Neural progenitor cell (in vitro differentiated cells): ENCODE data around the gene SFMBT2. TPM values are rescaled to one million over a fixed set of nuclear protein-coding genes. Genes with fewer than 3 reads are reported as not detected.

ENCODE experiments used
- DNase-seq: peaks from one replicate; pipeline ENCODE4 v3.0.0-alpha.2; 2016; ENCODE audit warnings: low spot score
- H2AFZ ChIP-seq: fragments of 200-600 bp; sonication (generic); replicated peaks from 2 replicates; pipeline ENCODE4 v1.6.1; 2016; ENCODE audit warnings: antibody characterized with exemption
- H3F3A ChIP-seq: fragments of 200-600 bp; sonication (generic); 2 replicates; pipeline ENCODE4 v1.6.1; 2016; ENCODE audit warnings: antibody characterized with exemption, low read depth
- H3K27ac ChIP-seq: fragments of 200-600 bp; sonication (generic); 2 replicates; pipeline ENCODE4 v1.5.1; 2016; ENCODE audit warnings: mild to moderate bottlenecking
- H3K27me3 ChIP-seq: fragments of 200-600 bp; sonication (generic); 2 replicates; pipeline ENCODE4 v1.6.1; 2016; ENCODE audit warnings: mild to moderate bottlenecking, moderate library complexity
- H3K36me3 ChIP-seq: fragments of 200-600 bp; sonication (generic); 2 replicates; pipeline ENCODE4 v1.5.1; 2016
- H3K4me1 ChIP-seq: fragments of 200-600 bp; sonication (generic); 2 replicates; pipeline ENCODE4 v1.6.1; 2016; ENCODE audit warnings: mixed run types
- H3K4me2 ChIP-seq: fragments of 200-600 bp; sonication (generic); 2 replicates; pipeline ENCODE4 v1.6.1; 2016
- H3K4me3 ChIP-seq: fragments of 200-600 bp; sonication (generic); 2 replicates; pipeline ENCODE4 v1.5.1; 2016
- H3K79me2 ChIP-seq: fragments of 200-600 bp; sonication (generic); 2 replicates; pipeline ENCODE4 v1.6.1; 2016; ENCODE audit warnings: low read depth
- H3K9ac ChIP-seq: fragments of 200-600 bp; sonication (generic); 2 replicates; pipeline ENCODE4 v1.6.1; 2016
- H3K9me3 ChIP-seq: fragments of 200-600 bp; sonication (generic); 2 replicates; pipeline ENCODE4 v1.5.1; 2016; ENCODE audit warnings: low read depth
- H4K20me1 ChIP-seq: fragments of 200-600 bp; sonication (generic); 2 replicates; pipeline ENCODE4 v1.6.1; 2016; ENCODE audit warnings: low read depth
- H3K27ac Mint-ChIP-seq: 3 replicates; pipeline ENCODE4 v1.8.0; 2021; ENCODE audit warnings: mixed read lengths
- H3K27me3 Mint-ChIP-seq: 2 replicates; pipeline ENCODE4 v1.8.0; 2022; ENCODE audit warnings: low read depth, mild to moderate bottlenecking, inconsistent platforms, moderate library complexity, mixed read lengths; ENCODE audit not compliant: insufficient read depth
- H3K36me3 Mint-ChIP-seq: 3 replicates; pipeline ENCODE4 v1.8.0; 2021; ENCODE audit warnings: mixed read lengths
- H3K4me1 Mint-ChIP-seq: 3 replicates; pipeline ENCODE4 v1.8.0; 2021; ENCODE audit warnings: mixed read lengths
- H3K4me3 Mint-ChIP-seq: 3 replicates; pipeline ENCODE4 v1.8.0; 2021; ENCODE audit warnings: mild to moderate bottlenecking, moderate library complexity, mixed read lengths
- H3K9me3 Mint-ChIP-seq: 3 replicates; pipeline ENCODE4 v1.8.0; 2020; ENCODE audit warnings: mixed read lengths
- EZH2 ChIP-seq: fragments of 200-600 bp; sonication (generic); IDR thresholded peaks from 2 replicates; pipeline ENCODE4 v1.6.1; 2017; ENCODE audit warnings: antibody characterized with exemption, mild to moderate bottlenecking, moderate library complexity
- EZH2phosphoT487 ChIP-seq: fragments of 200-600 bp; sonication (generic); IDR thresholded peaks from 2 replicates; pipeline ENCODE4 v1.6.1; 2017; ENCODE audit warnings: antibody characterized with exemption
- total RNA-seq: library from RNA; depleted of rRNA; stranded (reverse); fragments of >200 nt; gene quantifications from 2 replicates; pipeline ENCODE4 v1.2.3, GENCODE V29; 2015; ENCODE audit warnings: low replicate concordance
- TF ChIP-seq, protein P1 (sequence below): fragments of 200-600 bp; sonication (generic); IDR thresholded peaks from 2 replicates; pipeline ENCODE4 v1.5.1; 2017; ENCODE audit warnings: antibody characterized with exemption, mild to moderate bottlenecking

Gene SFMBT2
- total RNA-seq, 1 donor from 2014 or later, result 1.8 TPM

DNA sequence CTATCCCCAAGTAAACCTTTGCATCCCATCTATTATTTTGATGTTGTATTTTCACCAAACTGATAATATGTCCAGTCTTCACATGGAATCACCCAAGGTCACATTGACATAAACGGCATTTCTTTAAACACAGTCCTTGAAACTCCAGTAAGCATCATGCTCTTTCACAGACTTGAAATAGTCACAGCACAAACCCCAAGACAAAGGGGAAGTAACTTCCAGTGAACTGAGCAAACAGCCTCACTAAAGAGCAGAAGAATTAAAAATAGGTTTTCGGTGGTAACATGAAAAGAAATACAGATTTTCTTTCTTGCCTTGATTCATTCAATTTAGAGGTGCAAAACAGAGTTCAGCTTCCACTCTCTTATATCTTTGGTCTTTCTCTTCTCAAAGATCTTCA lies 253.7 kb downstream of the SFMBT2 start:
- Mint-ChIP-seq H3K4me3 (no peak overlapping the region), H3K9me3 (no peaks in the 10 kb centered on the region), H3K4me1 (peaks cover 2% of the 10 kb centered on the region), H3K27ac (no peak overlapping the region), H3K27me3 (peaks cover 2% of the 10 kb centered on the region), H3K36me3 (peaks cover 8% of the 10 kb centered on the region)
- H3K9me3 ChIP-seq, result no peaks in the 10 kb centered on the region
- H3K4me1 ChIP-seq, result no peaks in the 10 kb centered on the region
- no peaks in the 10 kb centered on the region for H3K79me2 ChIP-seq
- H3K4me2 ChIP-seq, result no peak overlapping the region
- H3F3A ChIP-seq, result no peaks in the 10 kb centered on the region
- H3K36me3 ChIP-seq, result no peaks in the 10 kb centered on the region
- no peaks in the 10 kb centered on the region for H3K27me3 ChIP-seq
- DNase-seq, result no peak
- no peak overlapping the region for H3K4me3 ChIP-seq
- H3K27ac ChIP-seq, result no peak overlapping the region
- TF ChIP-seq, protein P1, sequence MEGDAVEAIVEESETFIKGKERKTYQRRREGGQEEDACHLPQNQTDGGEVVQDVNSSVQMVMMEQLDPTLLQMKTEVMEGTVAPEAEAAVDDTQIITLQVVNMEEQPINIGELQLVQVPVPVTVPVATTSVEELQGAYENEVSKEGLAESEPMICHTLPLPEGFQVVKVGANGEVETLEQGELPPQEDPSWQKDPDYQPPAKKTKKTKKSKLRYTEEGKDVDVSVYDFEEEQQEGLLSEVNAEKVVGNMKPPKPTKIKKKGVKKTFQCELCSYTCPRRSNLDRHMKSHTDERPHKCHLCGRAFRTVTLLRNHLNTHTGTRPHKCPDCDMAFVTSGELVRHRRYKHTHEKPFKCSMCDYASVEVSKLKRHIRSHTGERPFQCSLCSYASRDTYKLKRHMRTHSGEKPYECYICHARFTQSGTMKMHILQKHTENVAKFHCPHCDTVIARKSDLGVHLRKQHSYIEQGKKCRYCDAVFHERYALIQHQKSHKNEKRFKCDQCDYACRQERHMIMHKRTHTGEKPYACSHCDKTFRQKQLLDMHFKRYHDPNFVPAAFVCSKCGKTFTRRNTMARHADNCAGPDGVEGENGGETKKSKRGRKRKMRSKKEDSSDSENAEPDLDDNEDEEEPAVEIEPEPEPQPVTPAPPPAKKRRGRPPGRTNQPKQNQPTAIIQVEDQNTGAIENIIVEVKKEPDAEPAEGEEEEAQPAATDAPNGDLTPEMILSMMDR, result no peak
- TF ChIP-seq EZH2 (no peak), EZH2phosphoT487 (no peak)
- no peaks in the 10 kb centered on the region for H4K20me1 ChIP-seq
- H2AFZ ChIP-seq, result no peak overlapping the region
- H3K9ac ChIP-seq, result no peak overlapping the region

DNA sequence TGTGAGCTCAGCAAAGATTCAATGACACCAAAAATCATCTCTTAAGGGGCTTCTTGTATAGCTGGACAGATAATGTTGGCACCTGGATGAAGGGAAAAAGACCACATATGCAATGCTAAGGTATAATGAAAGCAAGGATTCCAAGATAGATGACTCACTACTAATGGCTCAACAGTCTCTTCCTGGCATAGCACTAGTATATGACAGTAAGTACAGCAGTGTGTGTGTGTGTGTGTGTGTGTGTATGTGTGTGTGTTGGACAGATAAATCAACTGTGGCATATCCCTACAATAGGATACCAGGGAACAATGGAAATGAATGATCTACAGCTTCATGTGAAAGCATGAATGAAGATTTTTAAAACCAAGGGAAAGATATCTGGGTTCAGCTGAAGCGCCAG lies 257.1 kb downstream of the SFMBT2 start:
- no peak overlapping the region for H3K27ac Mint-ChIP-seq
- no peak overlapping the region for H3K27ac ChIP-seq
- peaks cover 2% of the 10 kb centered on the region for H3K4me1 Mint-ChIP-seq

DNA sequence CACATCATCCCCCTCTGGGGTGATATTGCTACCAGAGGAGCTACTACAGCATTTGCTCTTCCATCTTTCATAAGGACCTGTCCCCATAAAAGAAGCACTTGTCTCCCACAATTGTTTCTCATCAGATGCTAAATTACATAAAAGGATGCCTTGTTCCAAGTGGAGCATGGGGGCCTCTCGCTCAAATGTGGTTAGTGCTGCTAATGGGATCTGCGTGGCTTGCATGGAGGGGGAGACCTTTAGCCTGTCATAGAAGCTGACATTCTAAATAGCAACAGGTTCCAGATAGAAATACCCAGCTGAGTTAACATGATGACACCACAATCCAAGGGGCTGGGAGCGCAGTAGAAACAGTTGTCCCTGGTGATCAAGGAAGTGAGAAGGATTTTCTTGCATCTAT lies 257.9 kb downstream of the SFMBT2 start:
- H3K27me3 Mint-ChIP-seq, result peaks cover 3% of the 10 kb centered on the region
- TF ChIP-seq EZH2phosphoT487, result no peak
- TF ChIP-seq, protein P1, result no peak
- no peak for TF ChIP-seq EZH2
- no peak overlapping the region for H3K4me3 Mint-ChIP-seq
- no peak overlapping the region for H3K4me2 ChIP-seq
- H3K27me3 ChIP-seq, result no peaks in the 10 kb centered on the region
- no peak overlapping the region for H3K27ac ChIP-seq
- no peaks in the 10 kb centered on the region for H3K9me3 ChIP-seq
- no peak overlapping the region for H3K9ac ChIP-seq
- H3K4me3 ChIP-seq, result no peak overlapping the region
- H3K4me1 ChIP-seq, result no peaks in the 10 kb centered on the region
- H4K20me1 ChIP-seq, result no peaks in the 10 kb centered on the region
- H3F3A ChIP-seq, result no peaks in the 10 kb centered on the region
- H3K27ac Mint-ChIP-seq, result no peak overlapping the region
- H3K79me2 ChIP-seq, result no peaks in the 10 kb centered on the region
- no peaks in the 10 kb centered on the region for H3K9me3 Mint-ChIP-seq
- H3K36me3 Mint-ChIP-seq, result no peaks in the 10 kb centered on the region
- no peak overlapping the region for H2AFZ ChIP-seq
- H3K4me1 Mint-ChIP-seq, result peaks cover 2% of the 10 kb centered on the region
- H3K36me3 ChIP-seq, result no peaks in the 10 kb centered on the region
- no peak for DNase-seq

More for the DNA sequence above, 257.1 kb downstream of the SFMBT2 start:
- peaks cover 3% of the 10 kb centered on the region for H3K27me3 Mint-ChIP-seq
- no peaks in the 10 kb centered on the region for H3K9me3 Mint-ChIP-seq
- H4K20me1 ChIP-seq, result no peaks in the 10 kb centered on the region
- H3K4me2 ChIP-seq, result no peak overlapping the region
- no peaks in the 10 kb centered on the region for H3K79me2 ChIP-seq
- H3K27me3 ChIP-seq, result no peaks in the 10 kb centered on the region
- H3K36me3 Mint-ChIP-seq, result peaks cover 2% of the 10 kb centered on the region
- no peak overlapping the region for H3K9ac ChIP-seq
- no peak for DNase-seq
- no peaks in the 10 kb centered on the region for H3K4me1 ChIP-seq
- no peak overlapping the region for H2AFZ ChIP-seq
- H3F3A ChIP-seq, result no peaks in the 10 kb centered on the region
- H3K9me3 ChIP-seq, result no peaks in the 10 kb centered on the region
- no peak overlapping the region for H3K4me3 Mint-ChIP-seq
- no peak for TF ChIP-seq EZH2
- no peak for TF ChIP-seq EZH2phosphoT487
- TF ChIP-seq, protein P1, result no peak
- H3K36me3 ChIP-seq, result no peaks in the 10 kb centered on the region
- H3K4me3 ChIP-seq, result no peak overlapping the region
